ENCODE results near the gene SPTBN1. TPM values are rescaled to one million over a fixed set of nuclear protein-coding genes. Genes with fewer than 3 reads are reported as not detected.

Gene SPTBN1
- total and polyA plus RNA-seq, 2 experiments from 2014 or later, result 58.1 to 204 TPM

DNA sequence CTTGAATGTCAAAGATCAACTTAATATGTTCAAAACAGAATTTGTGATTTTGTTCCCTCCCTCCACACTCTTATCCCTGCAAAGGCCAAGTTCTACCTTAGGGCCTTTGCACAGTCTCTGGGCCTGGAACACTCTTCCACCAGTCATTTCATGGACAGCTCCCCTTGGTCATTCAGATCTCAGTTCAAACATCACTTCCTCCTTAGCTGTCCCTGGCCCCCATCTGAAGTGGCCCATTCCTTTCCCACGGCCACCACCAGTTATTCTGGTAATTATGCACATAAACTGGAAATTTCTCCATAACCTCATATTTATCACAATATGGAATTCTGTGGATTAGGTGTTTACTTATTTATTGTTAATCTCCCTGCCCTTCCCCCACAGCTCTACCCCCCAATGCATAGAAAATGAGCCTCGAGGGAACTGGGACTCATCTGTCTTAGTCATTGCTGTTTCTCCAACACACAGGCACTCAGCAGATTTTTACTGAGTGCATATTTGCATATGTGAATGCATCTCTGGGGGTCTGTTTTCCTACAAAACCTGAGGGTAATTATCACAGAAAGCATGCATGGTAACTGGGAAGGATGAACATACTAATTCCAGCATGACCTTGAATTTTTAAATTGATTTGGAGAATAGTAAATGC, 35.5 kb upstream of the SPTBN1 start (continued):
- TF ChIP-seq, protein P1, sequence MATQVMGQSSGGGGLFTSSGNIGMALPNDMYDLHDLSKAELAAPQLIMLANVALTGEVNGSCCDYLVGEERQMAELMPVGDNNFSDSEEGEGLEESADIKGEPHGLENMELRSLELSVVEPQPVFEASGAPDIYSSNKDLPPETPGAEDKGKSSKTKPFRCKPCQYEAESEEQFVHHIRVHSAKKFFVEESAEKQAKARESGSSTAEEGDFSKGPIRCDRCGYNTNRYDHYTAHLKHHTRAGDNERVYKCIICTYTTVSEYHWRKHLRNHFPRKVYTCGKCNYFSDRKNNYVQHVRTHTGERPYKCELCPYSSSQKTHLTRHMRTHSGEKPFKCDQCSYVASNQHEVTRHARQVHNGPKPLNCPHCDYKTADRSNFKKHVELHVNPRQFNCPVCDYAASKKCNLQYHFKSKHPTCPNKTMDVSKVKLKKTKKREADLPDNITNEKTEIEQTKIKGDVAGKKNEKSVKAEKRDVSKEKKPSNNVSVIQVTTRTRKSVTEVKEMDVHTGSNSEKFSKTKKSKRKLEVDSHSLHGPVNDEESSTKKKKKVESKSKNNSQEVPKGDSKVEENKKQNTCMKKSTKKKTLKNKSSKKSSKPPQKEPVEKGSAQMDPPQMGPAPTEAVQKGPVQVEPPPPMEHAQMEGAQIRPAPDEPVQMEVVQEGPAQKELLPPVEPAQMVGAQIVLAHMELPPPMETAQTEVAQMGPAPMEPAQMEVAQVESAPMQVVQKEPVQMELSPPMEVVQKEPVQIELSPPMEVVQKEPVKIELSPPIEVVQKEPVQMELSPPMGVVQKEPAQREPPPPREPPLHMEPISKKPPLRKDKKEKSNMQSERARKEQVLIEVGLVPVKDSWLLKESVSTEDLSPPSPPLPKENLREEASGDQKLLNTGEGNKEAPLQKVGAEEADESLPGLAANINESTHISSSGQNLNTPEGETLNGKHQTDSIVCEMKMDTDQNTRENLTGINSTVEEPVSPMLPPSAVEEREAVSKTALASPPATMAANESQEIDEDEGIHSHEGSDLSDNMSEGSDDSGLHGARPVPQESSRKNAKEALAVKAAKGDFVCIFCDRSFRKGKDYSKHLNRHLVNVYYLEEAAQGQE (IDR thresholded peaks at IDR 0.05; ENCODE audit: unreplicated experiment), result no peak
- TF ChIP-seq EZH2phosphoT487 (IDR thresholded peaks at IDR 0.05; ENCODE audit: unreplicated experiment), result no peak
- TF ChIP-seq NANOG (IDR thresholded peaks at IDR 0.05; ENCODE audit: borderline replicate concordance), result no peak
- TF ChIP-seq, protein P2, sequence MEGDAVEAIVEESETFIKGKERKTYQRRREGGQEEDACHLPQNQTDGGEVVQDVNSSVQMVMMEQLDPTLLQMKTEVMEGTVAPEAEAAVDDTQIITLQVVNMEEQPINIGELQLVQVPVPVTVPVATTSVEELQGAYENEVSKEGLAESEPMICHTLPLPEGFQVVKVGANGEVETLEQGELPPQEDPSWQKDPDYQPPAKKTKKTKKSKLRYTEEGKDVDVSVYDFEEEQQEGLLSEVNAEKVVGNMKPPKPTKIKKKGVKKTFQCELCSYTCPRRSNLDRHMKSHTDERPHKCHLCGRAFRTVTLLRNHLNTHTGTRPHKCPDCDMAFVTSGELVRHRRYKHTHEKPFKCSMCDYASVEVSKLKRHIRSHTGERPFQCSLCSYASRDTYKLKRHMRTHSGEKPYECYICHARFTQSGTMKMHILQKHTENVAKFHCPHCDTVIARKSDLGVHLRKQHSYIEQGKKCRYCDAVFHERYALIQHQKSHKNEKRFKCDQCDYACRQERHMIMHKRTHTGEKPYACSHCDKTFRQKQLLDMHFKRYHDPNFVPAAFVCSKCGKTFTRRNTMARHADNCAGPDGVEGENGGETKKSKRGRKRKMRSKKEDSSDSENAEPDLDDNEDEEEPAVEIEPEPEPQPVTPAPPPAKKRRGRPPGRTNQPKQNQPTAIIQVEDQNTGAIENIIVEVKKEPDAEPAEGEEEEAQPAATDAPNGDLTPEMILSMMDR (conservative IDR thresholded peaks at IDR 0.05; ENCODE audit: low read depth in 2 of 2), result no peak
- no peak for TF ChIP-seq JUNB (IDR thresholded peaks at IDR 0.05; ENCODE audit: unreplicated experiment)

DNA sequence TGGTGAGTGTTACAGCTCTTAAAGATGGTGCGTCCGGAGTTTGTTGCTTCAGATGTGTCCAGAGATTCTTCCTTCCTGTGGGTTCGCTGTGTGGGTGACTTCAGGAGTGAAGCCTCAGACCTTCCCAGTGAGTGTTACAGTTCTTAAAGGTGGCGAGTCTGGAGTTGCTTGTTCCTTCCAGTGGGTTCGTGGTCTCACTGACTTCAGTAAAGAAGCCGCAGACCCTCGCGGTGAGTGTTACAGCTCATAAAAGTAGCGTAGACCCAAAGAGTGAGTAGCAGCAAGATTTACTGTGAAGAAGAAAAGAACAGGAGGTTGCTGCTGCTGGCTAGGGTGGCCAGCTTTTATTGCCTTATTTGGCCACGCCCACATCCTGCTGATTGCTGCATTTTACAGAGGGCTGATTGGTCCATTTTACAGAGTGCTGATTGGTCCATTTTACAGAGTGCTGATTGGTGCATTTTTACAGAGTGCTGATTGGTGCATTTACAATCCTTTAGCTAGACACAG, 34.0 kb upstream of the SPTBN1 start:
- DNase-seq (ENCODE audit: low spot score) (no peak), ATAC-seq (no peak)
- Histone ChIP-seq H2AFZ (no peak overlapping the region), H3F3A (replicated peaks; ENCODE audit: low read depth) (no peaks in the 10 kb centered on the region), H3K36me3 (ENCODE audit: insufficient read depth) (no peaks in the 10 kb centered on the region), H3K9me2 (ENCODE audit: insufficient read depth) (no peaks in the 10 kb centered on the region; the same call in 1 of the 2 replicates), H3K4me1 (ENCODE audit: insufficient read depth) (no peaks in the 10 kb centered on the region), H4K20me1 (replicated peaks; ENCODE audit: insufficient read depth) (no peaks in the 10 kb centered on the region), H3K27me3 (ENCODE audit: insufficient read depth) (no peaks in the 10 kb centered on the region), H3K4me3 (no peak overlapping the region), H3K4me2 (no peak overlapping the region), H3K79me2 (replicated peaks; ENCODE audit: insufficient read depth) (no peaks in the 10 kb centered on the region), H3K27ac (ENCODE audit: low read depth) (no peak overlapping the region)
- Mint-ChIP-seq H3K27ac (no peak overlapping the region), H3K4me1 (peaks cover 10% of the 10 kb centered on the region; the same call in 2 of the 3 replicates), H3K36me3 (ENCODE audit: low read depth) (no peaks in the 10 kb centered on the region), H3K9me3 (peaks cover 3% of the 10 kb centered on the region; the same call in 1 of the 3 replicates), H3K27me3 (ENCODE audit: insufficient read depth, low read depth, poor library complexity) (peaks cover 1% of the 10 kb centered on the region), H3K4me3 (no peak overlapping the region)
- TF ChIP-seq, protein P3, sequence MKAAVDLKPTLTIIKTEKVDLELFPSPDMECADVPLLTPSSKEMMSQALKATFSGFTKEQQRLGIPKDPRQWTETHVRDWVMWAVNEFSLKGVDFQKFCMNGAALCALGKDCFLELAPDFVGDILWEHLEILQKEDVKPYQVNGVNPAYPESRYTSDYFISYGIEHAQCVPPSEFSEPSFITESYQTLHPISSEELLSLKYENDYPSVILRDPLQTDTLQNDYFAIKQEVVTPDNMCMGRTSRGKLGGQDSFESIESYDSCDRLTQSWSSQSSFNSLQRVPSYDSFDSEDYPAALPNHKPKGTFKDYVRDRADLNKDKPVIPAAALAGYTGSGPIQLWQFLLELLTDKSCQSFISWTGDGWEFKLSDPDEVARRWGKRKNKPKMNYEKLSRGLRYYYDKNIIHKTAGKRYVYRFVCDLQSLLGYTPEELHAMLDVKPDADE (IDR thresholded peaks at IDR 0.05), result no peak
- TF ChIP-seq, protein P1 (IDR thresholded peaks at IDR 0.05; ENCODE audit: unreplicated experiment), result no peak

Measured in GM23338 (cell line).